Right atrium auricular region (tissue), 2 donors: Measurements from ENCODE around the gene MROH7. TPM values are rescaled to one million over a fixed set of nuclear protein-coding genes. Genes with fewer than 3 reads are reported as not detected.

Experiments used
- DNase-seq: peaks from one replicate; pipeline ENCODE4 v3.0.0-alpha.2; 2019; ENCODE audit warnings: low spot score
- H3K27ac ChIP-seq, 2 donors: fragments of 200-600 bp; sonication (generic); 1 replicate in 1 of 2; 2 replicates in 1 of 2; pipeline ENCODE4 v1.5.1; 2016 to 2019
- H3K27me3 ChIP-seq, 2 donors: fragments of 200-600 bp; sonication (generic); one replicate each; pipeline versions ENCODE4 v1.5.1 to v1.6.0; 2017 to 2019
- H3K36me3 ChIP-seq: fragments of 200-600 bp; sonication (generic); one replicate; pipeline ENCODE4 v1.5.1; 2016
- H3K4me1 ChIP-seq, 2 donors: fragments of 200-600 bp; sonication (generic); one replicate each; pipeline versions ENCODE4 v1.5.1 to v1.6.0; 2017 to 2019
- H3K4me3 ChIP-seq, 2 donors: fragments of 200-600 bp; sonication (generic); 1 replicate in 1 of 2; 2 replicates in 1 of 2; pipeline ENCODE4 v1.5.1; 2017 to 2019; ENCODE audit warnings: mild to moderate bottlenecking in 1 of 2, moderate library complexity in 1 of 2
- H3K9me3 ChIP-seq, 2 donors: fragments of 200-600 bp; sonication (generic); one replicate each; pipeline ENCODE4 v1.5.1; 2019
- CTCF ChIP-seq, 2 donors: fragments of 200-600 bp; sonication (generic); IDR thresholded peaks; one replicate each; pipeline ENCODE4 v1.5.1; 2019; ENCODE audit warnings: antibody characterized with exemption in 2 of 2
- total RNA-seq, 2 donors: library from RNA; depleted of rRNA; stranded (reverse); fragments of >200 nt; gene quantifications; one replicate each; pipeline ENCODE4 v1.1.0, GENCODE V29; 2016

Gene MROH7
- total RNA-seq, 2 donors from 2014 or later, result 5.5 to 6.9 TPM

DNA sequence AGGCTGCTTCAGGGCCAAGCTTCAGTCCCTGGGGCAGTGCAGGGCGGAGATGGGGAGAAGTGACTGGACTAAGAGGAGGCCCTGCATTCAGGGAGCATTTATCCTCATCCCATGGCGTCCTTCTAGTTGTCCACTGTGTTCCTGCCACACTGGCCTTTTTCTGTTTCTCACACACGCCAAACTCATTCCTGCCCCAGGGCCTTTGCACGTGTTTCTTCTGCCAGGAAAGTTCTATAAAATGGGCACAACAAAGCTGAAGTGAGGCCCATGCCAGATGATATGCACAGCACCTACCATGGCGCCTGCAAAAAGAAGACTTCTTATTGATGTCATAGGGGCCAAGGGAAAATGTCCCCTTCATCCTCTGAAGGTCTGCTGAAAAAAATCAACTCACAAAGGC is 24.3 kb downstream of the MROH7 start:
- DNase-seq, result no peak
- TF ChIP-seq CTCF (IDR thresholded peaks at IDR 0.05), result no peak
- H3K27ac ChIP-seq, result no peak overlapping the region
- no peaks in the 10 kb centered on the region for H3K27me3 ChIP-seq
- peaks cover 4% of the 10 kb centered on the region for H3K36me3 ChIP-seq
- no peaks in the 10 kb centered on the region for H3K9me3 ChIP-seq
- no peaks in the 10 kb centered on the region for H3K4me1 ChIP-seq
- no peak overlapping the region for H3K4me3 ChIP-seq

DNA sequence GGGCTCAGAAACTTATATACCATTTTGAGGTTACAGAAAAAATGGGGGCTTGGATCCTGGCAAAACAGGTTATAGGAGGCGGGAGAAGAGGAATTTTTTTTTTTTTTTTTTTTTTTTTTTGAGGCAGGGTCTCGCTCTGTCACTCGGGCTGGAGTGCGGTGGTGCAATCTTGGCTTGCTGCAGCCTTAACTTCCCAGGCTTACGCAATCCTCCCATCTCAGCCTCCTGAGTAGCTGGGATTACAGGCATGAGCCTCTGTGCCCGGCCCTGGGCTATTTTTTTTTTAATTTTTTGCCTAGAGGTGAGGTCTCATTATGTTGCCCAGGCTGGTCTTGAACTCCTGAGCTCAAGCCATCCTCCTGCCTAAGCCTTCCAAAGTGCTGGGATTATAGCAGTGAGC is 24.7 kb downstream of the MROH7 start:
- Histone ChIP-seq H3K4me3 (no peak overlapping the region), H3K27ac (no peak overlapping the region), H3K9me3 (no peaks in the 10 kb centered on the region), H3K36me3 (peaks cover 4% of the 10 kb centered on the region), H3K4me1 (no peaks in the 10 kb centered on the region), H3K27me3 (no peaks in the 10 kb centered on the region)
- no peak for TF ChIP-seq CTCF (IDR thresholded peaks at IDR 0.05)
- DNase-seq, result no peak

DNA sequence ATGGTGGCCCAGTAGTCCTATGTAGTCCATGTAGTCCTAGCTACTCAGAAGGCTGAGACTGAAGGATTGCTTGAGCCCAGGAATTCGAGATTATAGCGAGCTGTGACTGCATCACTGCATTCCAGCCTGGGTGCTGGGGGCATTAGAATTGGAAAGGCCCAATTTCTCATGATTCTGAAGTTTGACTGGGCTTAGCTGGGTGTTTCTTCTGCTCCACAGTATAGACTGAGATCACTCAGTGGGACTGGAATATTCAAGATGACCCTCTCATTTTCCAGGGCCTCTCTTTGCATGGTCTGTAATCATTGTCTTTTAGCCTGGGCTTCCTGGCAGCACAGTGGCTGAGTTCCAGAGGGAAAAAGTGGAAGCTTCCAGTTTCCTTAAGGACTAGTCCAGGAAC is 26.2 kb downstream of the MROH7 start:
- no peak for TF ChIP-seq CTCF (IDR thresholded peaks at IDR 0.05)
- no peaks in the 10 kb centered on the region for H3K27me3 ChIP-seq
- peaks cover 4% of the 10 kb centered on the region for H3K36me3 ChIP-seq
- no peak overlapping the region for H3K27ac ChIP-seq
- H3K4me1 ChIP-seq, result no peaks in the 10 kb centered on the region
- no peak overlapping the region for H3K4me3 ChIP-seq
- H3K9me3 ChIP-seq, result no peaks in the 10 kb centered on the region
- DNase-seq, result no peak

GRCh38 chr1:54668567-54668966 is 27.0 kb downstream of the MROH7 start:
- H3K36me3 ChIP-seq, result peaks cover 4% of the 10 kb centered on the region
- H3K27me3 ChIP-seq, result no peaks in the 10 kb centered on the region

DNA sequence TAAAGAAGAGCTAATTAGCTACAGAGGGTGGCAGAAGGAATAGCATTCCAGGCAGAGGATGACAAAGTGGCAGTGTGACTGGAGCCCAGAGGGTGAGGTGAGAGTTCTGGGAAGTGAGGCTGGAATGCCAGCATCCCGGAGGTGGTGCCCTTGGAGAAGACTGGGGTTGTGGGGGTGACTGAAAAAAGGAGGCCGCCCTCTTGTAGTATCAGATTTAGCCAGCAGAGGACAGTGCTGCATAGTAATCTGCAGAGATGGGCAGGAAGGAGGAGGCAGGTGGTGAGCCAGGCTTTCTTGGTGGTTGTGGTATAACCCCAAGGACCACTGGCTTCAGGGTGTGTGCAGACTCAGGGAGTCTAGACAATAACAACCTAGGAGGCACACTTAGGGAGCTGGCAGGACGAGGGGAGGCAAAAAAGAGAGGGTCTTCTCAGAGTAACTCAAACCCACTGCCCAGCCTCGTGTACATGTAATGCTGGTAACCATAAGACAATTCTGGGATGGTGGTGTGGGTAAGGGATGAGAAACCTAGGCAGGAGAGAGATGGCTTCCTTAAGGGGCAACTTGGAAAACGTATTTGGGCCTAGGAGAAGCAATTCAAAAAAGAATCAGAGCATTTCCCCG is 30.5 kb downstream of the MROH7 start:
- H3K27ac ChIP-seq, result no peak overlapping the region
- no peaks in the 10 kb centered on the region for H3K36me3 ChIP-seq
- H3K4me1 ChIP-seq, result no peaks in the 10 kb centered on the region
- H3K27me3 ChIP-seq, result no peaks in the 10 kb centered on the region
- DNase-seq, result no peak
- peak in 1 of 2 donors; percentile 67 for TF ChIP-seq CTCF (IDR thresholded peaks at IDR 0.05)
- no peaks in the 10 kb centered on the region for H3K9me3 ChIP-seq
- H3K4me3 ChIP-seq, result no peak overlapping the region

More at GRCh38 chr1:54668567-54668966, 27.0 kb downstream of the MROH7 start:
- Histone ChIP-seq H3K9me3 (no peaks in the 10 kb centered on the region), H3K27ac (no peak overlapping the region), H3K4me3 (no peak overlapping the region), H3K4me1 (no peaks in the 10 kb centered on the region)
- no peak for TF ChIP-seq CTCF (IDR thresholded peaks at IDR 0.05)
- no peak for DNase-seq
